HG02973 (cell line): ENCODE measurements around the gene CPA3.

Experiments
- ATAC-seq: cut with Tn5 transposase; IDR thresholded peaks from one replicate; pipeline ENCODE4 v1.9.1; 2021; ENCODE audit warnings: moderate library complexity; ENCODE audit not compliant: unreplicated experiment

Gene CPA3, protein sequence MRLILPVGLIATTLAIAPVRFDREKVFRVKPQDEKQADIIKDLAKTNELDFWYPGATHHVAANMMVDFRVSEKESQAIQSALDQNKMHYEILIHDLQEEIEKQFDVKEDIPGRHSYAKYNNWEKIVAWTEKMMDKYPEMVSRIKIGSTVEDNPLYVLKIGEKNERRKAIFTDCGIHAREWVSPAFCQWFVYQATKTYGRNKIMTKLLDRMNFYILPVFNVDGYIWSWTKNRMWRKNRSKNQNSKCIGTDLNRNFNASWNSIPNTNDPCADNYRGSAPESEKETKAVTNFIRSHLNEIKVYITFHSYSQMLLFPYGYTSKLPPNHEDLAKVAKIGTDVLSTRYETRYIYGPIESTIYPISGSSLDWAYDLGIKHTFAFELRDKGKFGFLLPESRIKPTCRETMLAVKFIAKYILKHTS

DNA sequence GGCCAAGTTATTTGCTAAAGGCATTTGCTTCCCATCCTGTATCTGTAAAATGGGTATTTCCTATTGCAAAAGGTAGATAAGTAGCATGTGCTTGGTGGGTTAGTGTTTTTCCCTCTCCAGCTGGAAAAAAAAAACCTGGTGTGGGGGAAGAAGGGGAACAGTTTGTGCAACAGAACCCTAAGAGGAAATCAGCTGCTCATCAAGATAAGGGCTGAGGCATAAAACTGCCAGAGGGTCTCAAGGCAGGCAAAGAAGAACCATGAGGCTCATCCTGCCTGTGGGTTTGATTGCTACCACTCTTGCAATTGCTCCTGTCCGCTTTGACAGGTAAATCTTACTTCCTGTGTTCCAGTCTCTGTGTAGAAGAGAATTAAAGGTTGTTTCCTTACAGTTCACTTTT lies at the start of gene CPA3:
Gene CPA3 (plus strand): TSS at position 248 of the 400 bp plus-strand sequence. CDS start 12 bp downstream, at position 260.
- ATAC-seq: no peak

DNA sequence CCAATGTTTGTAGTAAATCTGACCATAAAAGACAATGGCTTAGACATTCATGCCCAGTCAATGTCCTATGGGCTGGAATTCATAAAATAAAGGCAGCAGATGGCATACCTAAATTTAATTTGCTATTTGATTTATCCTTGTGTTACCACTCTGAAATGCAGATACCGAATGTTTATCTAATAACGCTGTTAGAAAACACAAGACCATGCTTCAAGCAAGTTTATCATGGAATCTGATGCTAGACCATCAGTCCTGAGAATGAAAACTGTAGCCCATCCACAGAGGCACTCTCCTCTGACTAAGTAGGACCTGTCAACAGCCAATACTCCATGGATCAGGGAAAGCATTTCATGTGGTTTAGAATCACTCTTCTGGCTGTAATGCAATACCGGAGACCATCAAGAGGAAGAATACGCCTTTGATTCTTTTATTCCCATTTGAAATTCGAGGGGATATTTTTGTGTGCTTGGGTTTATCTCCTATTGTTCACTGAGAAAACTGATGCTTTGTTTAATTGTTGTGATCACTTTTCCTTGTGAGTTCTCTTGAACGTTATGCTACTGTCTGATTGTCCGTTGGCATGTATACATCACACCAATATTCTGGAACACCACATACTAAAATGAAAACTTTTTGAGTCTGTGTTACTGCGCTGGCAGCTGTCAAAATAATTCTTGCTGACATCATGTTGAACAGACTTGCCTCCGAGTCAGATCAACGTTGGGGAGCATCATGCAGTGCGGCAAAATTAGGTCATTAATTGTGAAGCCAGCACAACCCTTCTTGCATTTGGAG lies 49.6 kb upstream of the CPA3 start:
- no peak for ATAC-seq

- no peak for ATAC-seq
Observed at GRCh38 chr3:148816427-148816826, 48.7 kb upstream of the CPA3 start.

GRCh38 chr3:148816981-148817525 lies 48.0 kb upstream of the CPA3 start:
- no peak for ATAC-seq

GRCh38 chr3:148820361-148821245 lies 44.5 kb upstream of the CPA3 start:
- ATAC-seq: no peak

DNA sequence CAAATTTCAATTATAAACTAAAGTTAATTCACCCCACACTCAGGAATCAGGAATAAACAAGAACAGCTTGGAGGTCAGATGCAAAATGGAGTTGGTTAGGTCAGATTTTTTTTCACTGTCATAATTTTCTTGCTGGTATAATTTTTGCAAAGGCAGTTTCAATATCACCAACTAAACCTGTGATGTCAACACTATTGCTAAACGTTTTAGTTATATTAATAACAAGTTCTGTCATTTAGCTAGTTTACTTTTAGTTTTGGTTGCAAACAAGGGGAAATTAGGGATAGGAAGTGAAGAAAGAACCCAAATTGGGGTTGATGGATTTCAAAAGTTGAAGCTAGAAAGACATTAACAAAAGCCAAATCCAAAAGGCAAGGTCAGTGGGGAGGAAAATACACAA lies 42.1 kb upstream of the CPA3 start:
- ATAC-seq: no peak

DNA sequence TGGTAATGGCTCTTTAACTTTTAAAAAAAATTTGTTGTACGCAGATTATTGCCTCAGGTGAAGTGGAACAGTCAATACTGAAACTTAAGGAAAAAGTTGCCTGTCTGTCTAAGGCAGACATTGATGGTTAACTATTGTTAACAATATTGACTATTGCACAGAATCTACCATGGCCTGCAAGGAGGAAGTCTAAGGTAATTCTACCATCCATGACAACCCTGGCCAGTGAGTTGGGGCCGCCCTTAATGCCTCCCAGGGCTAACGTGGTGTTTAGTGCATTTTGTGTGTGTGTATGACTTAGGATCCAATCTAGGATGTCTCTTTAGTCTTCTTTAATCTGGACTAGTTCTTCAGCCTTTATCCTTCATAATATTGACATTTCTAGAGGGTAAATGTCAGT lies 39.6 kb upstream of the CPA3 start:
- no peak for ATAC-seq

DNA sequence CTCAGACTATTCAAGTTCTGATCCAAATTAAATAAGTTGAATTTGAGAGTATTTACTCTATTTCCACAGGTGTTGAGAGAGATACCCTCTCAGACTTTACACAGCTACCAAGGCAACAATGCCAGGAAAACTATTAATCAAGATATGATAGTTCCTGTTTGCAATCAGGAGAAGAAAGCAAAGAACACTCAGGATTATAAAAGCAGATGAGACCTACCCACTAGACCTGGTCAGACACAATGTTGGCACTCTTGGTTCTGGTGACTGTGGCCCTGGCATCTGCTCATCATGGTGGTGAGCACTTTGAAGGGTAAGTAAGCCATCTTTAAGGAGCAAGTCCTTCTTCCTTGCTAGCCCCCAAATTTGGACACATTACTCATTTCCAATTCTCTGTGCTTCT lies 37.5 kb upstream of the CPA3 start, which contains the start of gene CPB1:
Gene CPB1 (plus strand): TSS at position 227 of the 400 bp plus-strand sequence. CDS start 13 bp downstream, at position 240.
- no peak for ATAC-seq

- no peak for ATAC-seq
Observed at GRCh38 chr3:148828136-148828690, 36.9 kb upstream of the CPA3 start.

DNA sequence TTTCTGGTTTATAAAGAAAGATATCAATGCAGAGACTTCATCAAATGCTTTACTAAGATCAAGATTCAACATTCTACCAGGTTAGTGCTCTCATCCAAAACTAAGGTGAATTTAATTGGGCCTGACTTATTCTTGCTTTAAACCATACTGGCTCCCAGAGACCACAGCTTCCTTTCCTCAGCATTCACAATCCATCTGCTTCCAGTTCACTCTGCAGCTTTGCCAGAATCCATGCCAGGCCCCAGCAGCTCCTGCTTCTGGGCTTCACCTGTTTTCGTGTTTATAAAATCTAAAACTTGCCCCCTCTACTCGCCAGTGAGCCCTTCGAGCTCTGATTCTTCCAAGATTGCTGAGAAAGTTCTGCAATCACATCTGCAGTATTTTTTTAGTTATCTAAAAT lies 35.2 kb upstream of the CPA3 start:
- no peak for ATAC-seq

- ATAC-seq: no peak
Observed at GRCh38 chr3:148833223-148833622, 31.9 kb upstream of the CPA3 start.

GRCh38 chr3:148839805-148840204 lies 25.3 kb upstream of the CPA3 start:
- ATAC-seq: no peak

DNA sequence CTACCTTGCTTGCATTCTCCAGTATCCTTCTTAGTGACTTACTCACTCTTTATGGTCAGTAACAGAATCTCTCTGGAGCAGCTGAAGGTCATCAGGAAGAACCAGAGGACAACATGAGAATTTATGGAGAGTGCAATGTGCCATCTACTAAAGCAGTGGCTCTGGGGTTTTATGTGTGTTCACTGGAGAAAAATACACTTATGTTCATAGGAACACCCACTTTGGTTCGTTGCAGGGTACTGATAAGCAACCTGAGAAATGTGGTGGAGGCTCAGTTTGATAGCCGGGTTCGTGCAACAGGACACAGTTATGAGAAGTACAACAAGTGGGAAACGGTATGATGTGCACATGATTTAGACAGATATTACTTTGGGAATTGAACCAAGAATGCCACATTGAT lies 24.6 kb upstream of the CPA3 start:
- no peak for ATAC-seq

DNA sequence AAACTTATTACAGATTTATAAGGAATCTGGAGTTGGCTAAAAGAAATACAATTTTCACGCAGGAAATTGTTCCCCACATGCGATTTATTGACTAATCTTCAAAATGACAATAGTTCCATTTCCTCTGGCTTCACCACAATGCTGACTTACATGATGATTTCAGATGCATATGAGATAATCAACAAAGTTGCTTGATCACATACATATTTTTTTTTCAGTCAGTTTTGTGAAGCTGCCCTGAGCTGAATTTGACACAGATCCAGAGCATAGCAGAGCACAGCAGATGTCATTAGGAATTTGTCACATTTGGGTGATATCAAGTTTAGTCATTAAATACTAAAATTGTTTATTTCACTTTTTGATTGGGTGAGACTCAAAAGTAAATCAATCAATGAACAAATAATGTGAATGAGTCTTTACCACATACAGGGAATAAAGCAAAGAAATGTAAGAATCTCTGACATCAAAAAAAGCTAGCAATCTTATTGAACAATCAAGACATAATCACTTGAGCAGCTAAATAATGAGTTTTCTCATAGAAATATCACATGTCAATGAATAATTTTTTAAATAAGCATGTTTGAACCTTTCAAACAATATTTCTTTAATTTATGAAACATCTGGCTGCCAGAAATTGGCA lies 19.2 kb upstream of the CPA3 start:
- ATAC-seq: no peak

GRCh38 chr3:148847351-148847750 lies 17.7 kb upstream of the CPA3 start:
- no peak for ATAC-seq

DNA sequence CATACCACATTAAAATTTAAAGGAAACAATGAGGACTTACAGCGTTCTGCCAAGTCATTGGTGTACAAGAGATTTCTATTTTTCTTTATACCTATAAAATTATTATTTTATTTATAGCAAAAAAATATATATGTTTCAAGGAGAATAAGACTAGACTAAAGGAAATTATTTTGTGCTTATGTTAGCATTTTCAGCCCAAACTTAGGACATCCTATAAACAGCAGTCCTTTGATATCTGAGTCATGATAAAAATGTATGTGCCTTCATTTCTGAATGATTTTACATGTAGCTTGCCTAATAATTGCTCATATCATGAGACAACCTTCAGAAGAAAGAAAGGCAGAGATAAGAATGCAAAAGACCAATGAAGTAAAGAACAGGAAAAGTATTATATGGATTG lies 16.7 kb upstream of the CPA3 start:
- no peak for ATAC-seq

- no peak for ATAC-seq
Observed at GRCh38 chr3:148852271-148852992, 12.7 kb upstream of the CPA3 start.

- ATAC-seq: no peak
Observed at GRCh38 chr3:148853076-148853475, 12.0 kb upstream of the CPA3 start.

DNA sequence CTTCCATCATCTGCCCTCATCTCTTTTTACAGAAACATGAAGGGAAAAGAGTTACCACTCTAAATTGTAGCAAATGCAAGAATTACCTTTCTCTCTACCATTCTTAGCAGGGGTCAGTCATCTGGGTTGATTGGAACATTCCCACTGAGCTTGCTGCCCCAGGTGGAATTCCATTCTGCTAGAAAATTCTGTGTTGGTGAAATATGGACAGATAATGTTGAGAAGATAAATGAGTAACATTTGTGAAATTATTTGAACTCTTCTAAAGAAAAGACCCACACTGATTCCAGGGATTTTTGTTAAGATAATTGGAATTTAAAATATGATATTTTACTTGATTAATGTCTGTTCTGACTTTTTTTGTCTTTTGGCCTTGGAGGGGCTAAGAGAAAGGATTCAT lies 11.0 kb upstream of the CPA3 start:
- ATAC-seq: no peak
